C1 segment of cervical spinal cord (tissue), 14 donors: ENCODE results near the gene NELL1.
"Not testable (repeated sequence)": the region's sequence is repeated elsewhere in the genome, so short reads cannot be mapped to it uniquely, and the experiment has no call there.

Source experiments
- DNase-seq, 14 donors: peaks; one replicate each; lab custom pipeline; 2025; lab: John Stamatoyannopoulos, UW

Gene NELL1

GRCh38 chr11:21105196-21105917 is 436.0 kb downstream of the NELL1 start:
- DNase-seq = no peak

GRCh38 chr11:21109341-21109740 is 440.0 kb downstream of the NELL1 start:
- no peak for DNase-seq

- DNase-seq = no peak
Measured at GRCh38 chr11:21110415-21110814, 441.0 kb downstream of the NELL1 start.

GRCh38 chr11:21113876-21114275 is 444.5 kb downstream of the NELL1 start:
- no peak for DNase-seq

GRCh38 chr11:21116009-21116408 is 446.6 kb downstream of the NELL1 start:
- no peak for DNase-seq

GRCh38 chr11:21119411-21119810 is 450.0 kb downstream of the NELL1 start:
- no peak for DNase-seq

GRCh38 chr11:21121991-21122390 is 452.6 kb downstream of the NELL1 start:
- DNase-seq = no peak

- no peak for DNase-seq
Measured at GRCh38 chr11:21122523-21122922, 453.1 kb downstream of the NELL1 start.

- DNase-seq = no peak
Measured at GRCh38 chr11:21132146-21132720, 462.8 kb downstream of the NELL1 start.

GRCh38 chr11:21133244-21133643 is 463.9 kb downstream of the NELL1 start:
- no peak for DNase-seq

- no peak for DNase-seq
Measured at GRCh38 chr11:21133722-21134121, 464.3 kb downstream of the NELL1 start.

GRCh38 chr11:21137803-21138202 is 468.4 kb downstream of the NELL1 start:
- DNase-seq = no peak

- DNase-seq = not testable (repeated sequence)
Measured at GRCh38 chr11:21141557-21141956, 472.2 kb downstream of the NELL1 start.

GRCh38 chr11:21142007-21142406 is 472.6 kb downstream of the NELL1 start:
- DNase-seq = no peak

- DNase-seq = no peak
Measured at GRCh38 chr11:21144531-21144930, 475.1 kb downstream of the NELL1 start.

- no peak for DNase-seq
Measured at GRCh38 chr11:21148376-21148775, 479.0 kb downstream of the NELL1 start.

- DNase-seq = no peak
Measured at GRCh38 chr11:21160140-21160539, 490.8 kb downstream of the NELL1 start.

GRCh38 chr11:21169639-21170038 is 500.3 kb downstream of the NELL1 start:
- DNase-seq = no peak

- DNase-seq = no peak
Measured at GRCh38 chr11:21173476-21173875, 504.1 kb downstream of the NELL1 start.

GRCh38 chr11:21174781-21175180 is 505.4 kb downstream of the NELL1 start:
- no peak for DNase-seq

GRCh38 chr11:21177379-21177778 is 508.0 kb downstream of the NELL1 start:
- no peak for DNase-seq

- DNase-seq = no peak
Measured at GRCh38 chr11:21179770-21180169, 510.4 kb downstream of the NELL1 start.

GRCh38 chr11:21180182-21180581 is 510.8 kb downstream of the NELL1 start:
- DNase-seq = no peak

- no peak for DNase-seq
Measured at GRCh38 chr11:21185959-21186358, 516.6 kb downstream of the NELL1 start.
